Measurements from ENCODE around the gene ATP11A.

ATP11A gene

DNA sequence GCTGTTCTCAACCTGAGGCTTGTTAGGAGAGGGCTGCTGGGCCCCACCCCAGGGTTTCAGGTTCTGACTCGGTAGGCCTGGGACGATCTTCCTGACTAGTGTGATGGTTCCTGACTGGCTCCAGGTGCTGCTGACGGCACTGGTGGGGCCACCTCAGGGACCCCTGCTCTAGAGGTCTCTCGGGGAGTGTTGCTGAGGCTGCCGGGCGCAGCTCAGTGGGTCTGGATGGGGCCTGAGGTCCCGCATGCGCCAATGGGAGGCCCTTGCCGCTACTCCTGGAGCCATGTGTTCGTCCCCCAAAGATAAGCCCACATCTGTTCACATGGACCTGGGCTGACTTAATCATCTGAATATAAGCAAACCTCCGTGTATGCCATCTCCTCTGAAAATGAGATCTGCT lies 133.0 kb downstream of the ATP11A start:
- Histone ChIP-seq H3K27ac (no peak overlapping the region), H2AFZ (ENCODE audit: low read depth) (no peak overlapping the region), H3K27me3 (ENCODE audit: insufficient read depth, low read depth) (no peaks in the 10 kb centered on the region), H3K4me2 (no peak overlapping the region), H4K20me1 (ENCODE audit: insufficient read depth) (no peaks in the 10 kb centered on the region), H3K79me2 (ENCODE audit: insufficient read depth, low read depth) (no peaks in the 10 kb centered on the region), H3K4me3 (IDR thresholded peaks at IDR 0.05; ENCODE audit: insufficient read depth, low read depth, low read length) (no peak overlapping the region), H3K36me3 (ENCODE audit: insufficient read depth) (no peaks in the 10 kb centered on the region), H3K9ac (no peak overlapping the region), H3K4me1 (ENCODE audit: low read depth, poor library complexity, severe bottlenecking) (no peaks in the 10 kb centered on the region)
- TF ChIP-seq, protein P1, sequence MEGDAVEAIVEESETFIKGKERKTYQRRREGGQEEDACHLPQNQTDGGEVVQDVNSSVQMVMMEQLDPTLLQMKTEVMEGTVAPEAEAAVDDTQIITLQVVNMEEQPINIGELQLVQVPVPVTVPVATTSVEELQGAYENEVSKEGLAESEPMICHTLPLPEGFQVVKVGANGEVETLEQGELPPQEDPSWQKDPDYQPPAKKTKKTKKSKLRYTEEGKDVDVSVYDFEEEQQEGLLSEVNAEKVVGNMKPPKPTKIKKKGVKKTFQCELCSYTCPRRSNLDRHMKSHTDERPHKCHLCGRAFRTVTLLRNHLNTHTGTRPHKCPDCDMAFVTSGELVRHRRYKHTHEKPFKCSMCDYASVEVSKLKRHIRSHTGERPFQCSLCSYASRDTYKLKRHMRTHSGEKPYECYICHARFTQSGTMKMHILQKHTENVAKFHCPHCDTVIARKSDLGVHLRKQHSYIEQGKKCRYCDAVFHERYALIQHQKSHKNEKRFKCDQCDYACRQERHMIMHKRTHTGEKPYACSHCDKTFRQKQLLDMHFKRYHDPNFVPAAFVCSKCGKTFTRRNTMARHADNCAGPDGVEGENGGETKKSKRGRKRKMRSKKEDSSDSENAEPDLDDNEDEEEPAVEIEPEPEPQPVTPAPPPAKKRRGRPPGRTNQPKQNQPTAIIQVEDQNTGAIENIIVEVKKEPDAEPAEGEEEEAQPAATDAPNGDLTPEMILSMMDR (conservative IDR thresholded peaks at IDR 0.05; ENCODE audit: low read depth, low read length): no peak

DNA sequence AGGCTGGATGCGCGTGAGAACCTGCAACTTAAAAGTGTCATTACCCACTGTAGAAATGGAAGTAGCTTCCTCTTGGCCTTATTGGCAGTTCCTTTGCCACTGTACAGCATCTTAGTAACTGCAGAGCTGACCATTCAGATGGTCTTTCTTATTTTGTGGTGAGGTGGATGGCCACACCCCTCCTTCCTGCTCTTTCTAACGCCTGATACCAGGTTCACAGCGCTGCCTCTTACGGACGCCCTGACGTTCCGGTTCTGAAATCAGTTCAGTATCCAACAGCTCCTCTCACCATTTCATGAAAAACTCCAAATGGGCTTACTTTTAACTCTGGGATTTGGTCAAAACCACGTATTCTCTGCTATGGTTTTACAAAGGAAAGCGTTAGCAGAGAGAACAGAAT lies 134.6 kb downstream of the ATP11A start:
- TF ChIP-seq, protein P1 (conservative IDR thresholded peaks at IDR 0.05; ENCODE audit: low read depth, low read length): no peak
- Histone ChIP-seq H3K36me3 (ENCODE audit: insufficient read depth) (no peaks in the 10 kb centered on the region), H4K20me1 (ENCODE audit: insufficient read depth) (no peaks in the 10 kb centered on the region), H3K79me2 (ENCODE audit: insufficient read depth, low read depth) (no peaks in the 10 kb centered on the region), H3K4me1 (ENCODE audit: low read depth, poor library complexity, severe bottlenecking) (no peaks in the 10 kb centered on the region), H2AFZ (ENCODE audit: low read depth) (no peak overlapping the region), H3K4me3 (IDR thresholded peaks at IDR 0.05; ENCODE audit: insufficient read depth, low read depth, low read length) (no peak overlapping the region), H3K27ac (no peak overlapping the region), H3K27me3 (ENCODE audit: insufficient read depth, low read depth) (no peaks in the 10 kb centered on the region), H3K4me2 (no peak overlapping the region), H3K9ac (no peak overlapping the region)

DNA sequence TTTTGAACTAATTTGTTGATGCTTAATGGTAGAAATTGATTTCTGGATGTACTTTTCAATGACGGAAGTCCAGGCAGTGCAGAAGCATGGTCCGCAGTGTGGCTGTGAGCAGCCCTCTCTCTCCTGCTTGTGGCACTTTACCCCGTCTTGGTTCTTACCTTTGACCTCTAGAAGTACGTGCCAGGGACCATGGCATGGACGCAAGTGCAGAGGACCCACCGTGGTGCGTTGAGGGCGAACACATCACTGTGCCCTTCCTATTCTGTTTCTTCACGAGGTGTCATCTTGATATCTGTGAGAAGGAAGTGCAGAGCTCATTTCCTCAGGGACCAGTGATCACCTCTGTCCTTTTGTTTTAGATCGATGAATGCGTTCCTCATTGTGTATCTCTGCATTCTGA lies 135.2 kb downstream of the ATP11A start:
- no peak overlapping the region for H3K4me2 ChIP-seq
- H2AFZ ChIP-seq (ENCODE audit: low read depth): no peak overlapping the region
- no peak overlapping the region for H3K9ac ChIP-seq
- no peak overlapping the region for H3K27ac ChIP-seq
- H3K79me2 ChIP-seq (ENCODE audit: insufficient read depth, low read depth): no peaks in the 10 kb centered on the region
- TF ChIP-seq, protein P1 (conservative IDR thresholded peaks at IDR 0.05; ENCODE audit: low read depth, low read length): no peak
- no peak overlapping the region for H3K4me3 ChIP-seq (IDR thresholded peaks at IDR 0.05; ENCODE audit: insufficient read depth, low read depth, low read length)
- H3K27me3 ChIP-seq (ENCODE audit: insufficient read depth, low read depth): no peaks in the 10 kb centered on the region
- no peaks in the 10 kb centered on the region for H4K20me1 ChIP-seq (ENCODE audit: insufficient read depth)
- no peaks in the 10 kb centered on the region for H3K4me1 ChIP-seq (ENCODE audit: low read depth, poor library complexity, severe bottlenecking)
- no peaks in the 10 kb centered on the region for H3K36me3 ChIP-seq (ENCODE audit: insufficient read depth)

DNA sequence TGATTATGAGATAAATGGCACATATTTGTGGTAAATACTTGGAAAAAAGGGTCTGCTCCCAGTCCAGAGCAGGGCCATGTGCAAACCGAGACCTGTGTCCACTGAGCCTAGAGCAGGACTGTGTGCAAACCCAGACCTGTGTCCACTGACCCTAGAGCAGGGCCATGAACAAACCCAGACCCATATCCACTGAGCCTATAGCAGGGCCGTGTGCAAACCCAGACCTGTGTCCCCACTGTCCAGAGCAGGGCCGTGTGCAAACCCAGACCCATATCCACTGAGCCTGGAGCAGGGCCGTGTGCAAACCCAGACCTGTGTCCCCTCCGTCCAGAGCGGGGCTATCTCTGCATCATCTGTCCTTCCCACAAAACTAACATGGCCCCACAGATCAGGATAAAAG lies 136.0 kb downstream of the ATP11A start:
- H3K4me1 ChIP-seq (ENCODE audit: low read depth, poor library complexity, severe bottlenecking): no peaks in the 10 kb centered on the region
- H2AFZ ChIP-seq (ENCODE audit: low read depth): no peak overlapping the region
- TF ChIP-seq, protein P1 (conservative IDR thresholded peaks at IDR 0.05; ENCODE audit: low read depth, low read length): no peak
- H4K20me1 ChIP-seq (ENCODE audit: insufficient read depth): no peaks in the 10 kb centered on the region
- no peaks in the 10 kb centered on the region for H3K36me3 ChIP-seq (ENCODE audit: insufficient read depth)
- no peak overlapping the region for H3K4me2 ChIP-seq
- no peak overlapping the region for H3K27ac ChIP-seq
- no peaks in the 10 kb centered on the region for H3K27me3 ChIP-seq (ENCODE audit: insufficient read depth, low read depth)
- H3K4me3 ChIP-seq (IDR thresholded peaks at IDR 0.05; ENCODE audit: insufficient read depth, low read depth, low read length): no peak overlapping the region
- H3K9ac ChIP-seq: no peak overlapping the region
- H3K79me2 ChIP-seq (ENCODE audit: insufficient read depth, low read depth): no peaks in the 10 kb centered on the region
